NCI-H1694 (cell line): Measurements from ENCODE around the gene HNRNPA3.
"Not testable (repeated sequence)": the region's sequence is repeated elsewhere in the genome, so short reads cannot be mapped to it uniquely, and the experiment has no call there.

Experiments used
- DNase-seq: peaks from one replicate; lab custom pipeline; 2025; lab: John Stamatoyannopoulos, UW

The HNRNPA3 gene

DNA sequence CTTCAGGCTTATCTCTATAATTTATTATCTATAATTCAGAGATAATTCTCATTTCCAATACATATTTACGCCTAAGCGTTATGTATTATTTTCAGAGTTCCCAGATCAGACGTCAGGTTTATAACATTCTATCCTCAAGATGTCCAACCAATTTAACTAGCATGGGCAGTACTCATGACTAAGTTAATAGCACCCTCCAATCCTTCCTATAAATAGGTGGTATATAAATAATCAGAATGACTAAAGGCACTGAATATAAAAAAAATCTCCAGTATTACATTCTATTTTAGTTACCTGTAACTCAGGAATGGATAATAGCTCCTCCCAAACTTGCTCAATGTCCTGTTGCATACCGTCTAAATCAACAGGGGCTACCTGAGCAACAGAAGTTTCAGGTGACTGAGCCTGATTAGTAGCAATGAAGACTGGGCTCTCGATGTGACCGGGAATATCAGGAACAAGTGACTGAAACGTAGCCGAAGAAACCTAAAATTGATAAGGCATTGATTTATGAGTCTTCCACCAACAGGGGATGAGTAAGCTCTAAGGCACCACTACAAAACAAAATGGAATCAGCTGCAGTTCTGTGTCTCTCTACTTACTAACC lies 19.6 kb downstream of the HNRNPA3 start:
- DNase-seq = no peak

- DNase-seq = no peak
These were observed 21.7 kb downstream of the HNRNPA3 start for GRCh38 chr2:177234267-177234666.

DNA sequence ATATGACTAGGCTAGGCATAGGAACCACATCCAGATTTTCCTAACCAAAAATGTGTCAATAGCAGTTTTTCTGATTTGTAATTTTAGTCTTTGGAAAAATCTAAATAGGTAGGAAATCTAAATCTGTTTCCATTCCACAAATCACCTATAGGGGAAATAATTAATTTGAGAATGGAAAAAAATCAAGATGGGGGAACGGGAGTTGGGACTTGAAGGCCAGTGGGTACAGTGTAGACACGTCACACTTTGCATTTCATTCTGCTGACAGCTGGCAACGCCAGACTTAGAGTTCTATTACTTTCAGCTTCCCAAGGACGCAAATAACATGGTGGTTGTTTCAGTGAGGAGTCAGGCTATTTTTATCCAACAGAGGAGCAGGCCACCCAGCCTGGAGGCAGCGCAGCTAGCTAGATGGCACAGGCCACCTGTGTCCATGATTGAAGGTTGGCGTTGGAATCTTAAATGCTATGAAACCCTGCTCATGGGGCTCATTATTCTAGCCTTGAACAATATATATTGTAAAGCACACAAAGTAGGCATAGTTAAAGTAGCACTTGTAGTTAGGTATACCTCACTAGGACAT lies 23.4 kb downstream of the HNRNPA3 start:
- no peak for DNase-seq

DNA sequence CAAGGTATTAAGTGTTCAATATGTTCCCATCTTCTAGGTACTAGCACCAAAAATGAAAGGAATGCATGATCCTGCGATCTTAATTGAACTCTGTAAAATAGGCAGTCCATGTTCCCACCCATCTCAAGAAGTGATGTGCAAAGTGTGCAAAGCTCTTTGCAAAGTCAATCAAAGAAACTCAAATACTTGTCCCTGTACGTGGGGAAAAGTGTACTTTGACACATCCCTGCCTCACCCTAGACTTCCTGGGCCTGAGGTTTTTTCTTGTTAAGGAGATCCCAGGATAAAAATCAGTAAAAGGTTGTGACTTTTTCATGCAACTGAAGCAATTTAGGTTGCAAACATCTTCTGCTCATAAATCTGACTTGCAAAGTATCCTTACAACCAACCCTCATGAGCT lies 25.3 kb downstream of the HNRNPA3 start:
- DNase-seq = no peak

DNA sequence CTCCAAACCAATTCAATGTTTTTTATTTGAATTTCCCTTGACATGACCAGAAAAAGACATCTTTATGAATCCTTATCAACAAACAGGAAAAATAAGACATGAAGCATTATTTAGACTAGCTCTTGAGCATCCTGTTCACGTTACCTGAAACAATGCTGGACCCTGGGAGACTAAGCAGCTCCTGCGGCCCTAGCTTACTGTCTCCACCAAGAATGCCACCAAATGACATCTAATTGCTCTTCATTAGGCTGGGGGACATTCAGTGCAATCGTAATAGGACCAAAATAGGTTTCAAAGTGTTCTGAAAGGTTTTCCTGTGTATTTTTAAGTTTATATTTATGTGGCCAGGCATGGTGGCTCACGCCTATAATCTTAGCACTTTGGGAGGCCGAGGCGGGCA lies 26.5 kb downstream of the HNRNPA3 start:
- no peak for DNase-seq

GRCh38 chr2:177239932-177240630 lies 27.5 kb downstream of the HNRNPA3 start:
- DNase-seq = no peak

DNA sequence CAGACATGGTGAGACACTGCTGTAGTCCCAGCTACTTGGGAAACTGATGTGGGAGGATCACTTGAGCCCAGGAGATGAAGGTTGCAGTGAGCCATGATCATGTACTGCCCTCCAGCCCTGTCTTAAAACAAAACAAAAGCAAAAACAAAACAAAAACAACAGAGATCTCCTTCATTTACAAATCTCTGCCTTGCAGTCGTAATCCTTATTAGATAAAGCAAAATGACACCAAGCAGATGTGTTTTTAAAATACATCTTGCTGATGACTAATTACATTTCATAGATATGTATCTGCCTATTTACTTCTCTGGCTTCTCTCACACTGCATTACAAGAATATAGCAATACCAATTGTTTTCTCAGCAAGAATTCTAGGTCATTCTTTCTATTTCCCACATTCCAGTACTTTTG lies 29.1 kb downstream of the HNRNPA3 start:
- DNase-seq = no peak

- no peak for DNase-seq
These were observed 29.8 kb downstream of the HNRNPA3 start for GRCh38 chr2:177242121-177242987.

DNA sequence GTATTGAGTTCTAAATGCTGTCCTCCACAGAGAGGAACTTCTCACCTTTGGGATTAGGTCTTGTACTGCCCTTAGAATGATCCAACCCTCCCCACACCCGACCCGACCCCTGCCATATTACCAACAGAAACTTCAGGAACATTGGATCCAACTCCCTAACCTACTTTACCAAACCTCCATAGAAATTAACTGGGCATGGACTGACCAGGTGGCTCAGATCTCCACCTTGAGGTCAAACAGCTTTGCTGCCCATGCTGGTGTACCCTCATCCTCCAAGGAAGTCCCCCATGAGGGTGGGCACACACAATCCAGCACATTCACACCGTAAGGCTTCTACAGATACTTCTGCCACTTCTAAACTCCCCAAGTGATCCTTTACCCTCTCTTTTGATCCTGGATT lies 30.5 kb downstream of the HNRNPA3 start:
- DNase-seq = no peak

DNA sequence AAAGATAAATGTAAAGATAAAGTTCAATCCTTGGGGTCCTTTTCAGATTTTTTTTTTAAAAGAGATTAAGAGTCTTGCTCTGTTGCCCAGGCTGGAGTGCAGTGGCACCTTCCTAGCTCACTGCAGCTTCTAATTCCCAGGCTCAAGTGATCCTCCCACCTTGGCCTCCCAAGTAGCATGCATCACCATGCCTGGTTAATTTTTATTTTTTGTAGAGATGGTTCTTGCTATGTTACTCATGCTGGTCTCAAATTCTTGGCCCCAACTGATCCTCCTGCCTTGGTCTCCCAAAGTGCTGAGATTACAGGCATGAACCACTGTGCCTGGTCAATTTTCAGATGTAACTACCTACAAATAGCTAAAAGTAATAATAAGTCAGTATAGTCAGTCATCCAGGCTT lies 30.9 kb downstream of the HNRNPA3 start:
- DNase-seq = no peak

- no peak for DNase-seq
These were observed 31.7 kb downstream of the HNRNPA3 start for GRCh38 chr2:177244244-177244771.

DNA sequence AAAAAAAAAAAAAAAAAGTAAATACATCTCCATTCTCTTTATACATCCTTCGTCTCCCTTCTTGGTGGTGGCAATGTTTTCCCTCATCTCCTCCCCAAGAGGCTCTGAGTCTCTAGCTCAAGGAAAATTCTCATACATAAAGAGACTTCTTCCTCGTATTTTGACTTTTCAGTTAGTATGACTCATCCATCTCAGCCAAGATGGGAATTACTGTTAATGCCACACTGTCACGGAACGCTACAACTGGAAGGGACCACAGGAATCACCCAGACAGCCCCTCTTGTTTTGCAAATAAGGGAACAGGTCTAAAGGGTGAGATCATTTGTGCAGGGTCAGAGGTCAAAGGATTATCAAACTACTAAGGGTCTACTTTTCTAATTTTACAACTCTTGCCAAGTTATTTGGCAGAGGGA lies 32.4 kb downstream of the HNRNPA3 start:
- DNase-seq = no peak

GRCh38 chr2:177246000-177246399 lies 33.4 kb downstream of the HNRNPA3 start:
- DNase-seq = no peak

- not testable (repeated sequence) for DNase-seq
These were observed 34.0 kb downstream of the HNRNPA3 start for GRCh38 chr2:177246523-177247030.

DNA sequence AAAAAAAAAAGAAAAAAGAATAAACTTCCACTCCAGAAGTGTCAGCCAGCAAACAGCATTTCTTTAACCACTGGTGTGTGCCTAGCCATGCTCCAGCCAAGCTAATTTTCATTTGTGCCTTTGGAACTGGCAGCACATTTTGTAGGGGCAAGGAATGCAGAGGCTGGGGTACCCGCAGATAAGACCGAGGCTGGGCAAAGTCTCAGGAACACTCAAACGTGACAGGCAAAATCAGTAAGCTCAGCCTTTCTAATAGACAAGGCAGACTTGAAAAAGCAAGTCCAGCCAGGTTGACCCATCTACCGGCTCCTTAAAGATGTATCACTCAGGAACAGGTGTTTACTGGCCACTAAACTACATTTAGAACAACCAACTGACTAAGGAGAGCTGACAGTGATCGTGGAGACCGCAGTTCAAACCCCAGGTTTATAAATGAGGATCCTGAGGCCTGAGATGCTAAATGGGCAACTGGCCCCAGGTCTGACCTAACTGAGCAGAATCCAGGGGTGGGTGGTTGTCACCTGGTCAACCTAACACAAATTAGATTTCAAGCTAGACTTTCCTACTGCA lies 35.2 kb downstream of the HNRNPA3 start:
- no peak for DNase-seq

- no peak for DNase-seq
These were observed 36.4 kb downstream of the HNRNPA3 start for GRCh38 chr2:177249038-177249437.

- no peak for DNase-seq
These were observed 37.9 kb downstream of the HNRNPA3 start for GRCh38 chr2:177250461-177250860.

GRCh38 chr2:177251165-177251542 lies 38.6 kb downstream of the HNRNPA3 start:
- no peak for DNase-seq

- DNase-seq = no peak
These were observed 40.4 kb downstream of the HNRNPA3 start for GRCh38 chr2:177252808-177253531.

- no peak for DNase-seq
These were observed 41.1 kb downstream of the HNRNPA3 start for GRCh38 chr2:177253704-177254103.
